Esophagus squamous epithelium (tissue), 4 donors: ENCODE measurements around the gene ERF.

Experiments used
- POLR2A ChIP-seq, 4 donors: fragments of 450-650 bp; IDR thresholded peaks; one replicate each; pipeline ENCODE4 v1.6.1; 2017; ENCODE audit warnings: antibody characterized with exemption in 4 of 4, mild to moderate bottlenecking in 4 of 4, moderate library complexity in 3 of 4
- TF ChIP-seq, protein P1 (sequence below), 6 experiments: fragments of 450-650 bp in 4 of 6; fragments of 200-600 bp in 2 of 6; sonication (generic) in 2 of 6; IDR thresholded peaks; one replicate each; pipeline ENCODE4 v1.5.1; 2016 to 2019; ENCODE audit warnings: antibody characterized with exemption in 6 of 6, mild to moderate bottlenecking in 4 of 6, moderate library complexity in 4 of 6

DNA sequence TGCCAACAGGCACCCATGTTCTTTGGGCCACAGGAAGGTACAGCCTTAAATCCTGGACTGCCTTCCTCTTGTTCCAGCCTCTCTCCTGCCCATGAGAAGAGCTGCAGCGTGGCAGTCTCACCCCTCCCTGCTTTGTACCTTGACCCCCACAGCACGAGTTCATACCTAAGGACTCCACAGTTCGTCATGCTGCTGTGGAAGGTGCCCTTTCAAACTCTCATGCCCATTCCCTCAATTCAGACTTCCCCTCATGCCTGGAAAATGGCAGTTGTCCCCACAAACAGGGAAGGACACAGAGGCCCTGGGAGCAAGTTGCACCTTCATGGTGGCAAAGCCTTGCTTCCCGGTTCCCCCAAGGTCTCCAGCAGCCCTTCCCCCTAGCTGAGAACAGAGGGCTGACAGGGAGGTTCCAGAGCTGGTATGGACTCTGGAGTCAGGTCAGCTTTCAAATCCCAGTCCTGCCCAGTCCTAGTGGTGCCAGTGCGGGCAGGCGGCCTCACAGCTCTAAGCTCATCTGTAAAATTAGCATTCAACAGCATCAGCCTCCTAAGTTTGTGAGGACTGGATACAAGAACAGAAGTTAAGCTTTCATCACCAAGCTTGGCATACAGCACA is 21.1 kb downstream of the ERF start:
- TF ChIP-seq, protein P1, sequence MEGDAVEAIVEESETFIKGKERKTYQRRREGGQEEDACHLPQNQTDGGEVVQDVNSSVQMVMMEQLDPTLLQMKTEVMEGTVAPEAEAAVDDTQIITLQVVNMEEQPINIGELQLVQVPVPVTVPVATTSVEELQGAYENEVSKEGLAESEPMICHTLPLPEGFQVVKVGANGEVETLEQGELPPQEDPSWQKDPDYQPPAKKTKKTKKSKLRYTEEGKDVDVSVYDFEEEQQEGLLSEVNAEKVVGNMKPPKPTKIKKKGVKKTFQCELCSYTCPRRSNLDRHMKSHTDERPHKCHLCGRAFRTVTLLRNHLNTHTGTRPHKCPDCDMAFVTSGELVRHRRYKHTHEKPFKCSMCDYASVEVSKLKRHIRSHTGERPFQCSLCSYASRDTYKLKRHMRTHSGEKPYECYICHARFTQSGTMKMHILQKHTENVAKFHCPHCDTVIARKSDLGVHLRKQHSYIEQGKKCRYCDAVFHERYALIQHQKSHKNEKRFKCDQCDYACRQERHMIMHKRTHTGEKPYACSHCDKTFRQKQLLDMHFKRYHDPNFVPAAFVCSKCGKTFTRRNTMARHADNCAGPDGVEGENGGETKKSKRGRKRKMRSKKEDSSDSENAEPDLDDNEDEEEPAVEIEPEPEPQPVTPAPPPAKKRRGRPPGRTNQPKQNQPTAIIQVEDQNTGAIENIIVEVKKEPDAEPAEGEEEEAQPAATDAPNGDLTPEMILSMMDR (IDR thresholded peaks at IDR 0.05): no peak
- no peak for TF ChIP-seq POLR2A (IDR thresholded peaks at IDR 0.05)
